GM12878 (cell line): Measurements from ENCODE around the gene CDH16. TPM values are rescaled to one million over a fixed set of nuclear protein-coding genes. Genes with fewer than 3 reads are reported as not detected.

Experiments used
- CHD2 ChIP-seq: IDR thresholded peaks from 2 replicates; pipeline ENCODE4 v1.6.1; 2011; ENCODE audit warnings: low read depth, low read length, improper control_type of control experiment, borderline replicate concordance
- DPF2 ChIP-seq: fragments of 450-650 bp; IDR thresholded peaks from 2 replicates; pipeline ENCODE4 v1.6.1; 2017; ENCODE audit warnings: mild to moderate bottlenecking
- ELK1 ChIP-seq: IDR thresholded peaks from 2 replicates; pipeline ENCODE4 v1.6.1; 2012; ENCODE audit warnings: low read depth, low read length, improper control_type of control experiment
- EP300 ChIP-seq, 2 experiments: fragments of 150-350 bp in 1 of 2; IDR thresholded peaks; 2 replicates each; pipeline ENCODE4 v1.6.1; 2011 to 2012; ENCODE audit warnings: low read depth in 2 of 2, low read length in 2 of 2, borderline replicate concordance in 1 of 2, improper control_type of control experiment in 1 of 2, inconsistent platforms in 1 of 2; ENCODE audit not compliant: control insufficient read depth in 1 of 2
- MEF2A ChIP-seq: IDR thresholded peaks from 2 replicates; pipeline ENCODE4 v1.6.1; 2011; ENCODE audit warnings: low read depth, mild to moderate bottlenecking, low read length, moderate library complexity; ENCODE audit not compliant: insufficient read depth
- MEF2B ChIP-seq: fragments of 450-650 bp; IDR thresholded peaks from 2 replicates; pipeline ENCODE4 v1.6.1; 2018; ENCODE audit warnings: mild to moderate bottlenecking, moderate library complexity; ENCODE audit not compliant: partially characterized antibody, poor library complexity, severe bottlenecking
- MXI1 ChIP-seq: fragments of 150-350 bp; IDR thresholded peaks from 2 replicates; pipeline ENCODE4 v1.6.1; 2011; ENCODE audit warnings: low read depth, mild to moderate bottlenecking, inconsistent platforms, low read length, improper control_type of control experiment
- NFYA ChIP-seq: IDR thresholded peaks from 2 replicates; pipeline ENCODE4 v1.6.1; 2011; ENCODE audit warnings: low read depth, mild to moderate bottlenecking, low read length, improper control_type of control experiment, borderline replicate concordance
- RB1 ChIP-seq: fragments of 450-650 bp; formaldehyde crosslinking; IDR thresholded peaks from 2 replicates; pipeline ENCODE4 v1.6.1; 2017; ENCODE audit warnings: mild to moderate bottlenecking, borderline replicate concordance
- SREBF2 ChIP-seq: IDR thresholded peaks from 2 replicates; pipeline ENCODE4 v1.6.1; 2012; ENCODE audit warnings: mild to moderate bottlenecking, low read length
- ZNF207 ChIP-seq: fragments of 450-650 bp; IDR thresholded peaks from 2 replicates; pipeline ENCODE4 v1.6.1; 2014; ENCODE audit warnings: antibody characterized with exemption, mild to moderate bottlenecking, borderline replicate concordance
- polyA plus RNA-seq, 11 experiments: library from polyadenylated mRNA; depleted of rRNA in 4 of 11; unstranded in 6 of 11; stranded (reverse) in 5 of 11; fragments of >200 nt; fragmentation: Nextera tagmentation in 4 of 11; fragmentation: Illumina TruSeq in 1 of 11; extraction: Ambion mirVana in 4 of 11; extraction: Trizol in 1 of 11; gene quantifications; 1 replicate in 1 of 11; 2 replicates in 10 of 11; pipeline versions ENCODE4 v1.2.1 to v1.2.3, GENCODE V29; 2011 to 2016; ENCODE audit warnings: inconsistent platforms in 2 of 11, missing spikeins in 2 of 11, low read depth in 1 of 11
- total RNA-seq, 4 experiments: library from RNA; depleted of rRNA in 3 of 4; stranded (reverse); fragments of >200 nt in 3 of 4; fragmentation: Illumina TruSeq in 1 of 4; extraction: Trizol in 1 of 4; gene quantifications; 2 replicates each; pipeline versions ENCODE4 v1.2.1 to v1.2.3, GENCODE V29; 2013 to 2021

CDH16 gene
- total and polyA plus RNA-seq, 10 of the 15 experiments (the other 5 are each of a cell fraction or from before 2014, with no cell fraction given), result 0.05 TPM; not detected in 9

GRCh38 chr16:66899945-66900710, 18.6 kb downstream of the CDH16 start (continued):
- TF ChIP-seq MXI1 (no peak), EP300 (IDR thresholded peaks at IDR 0.05; ENCODE audit: borderline replicate concordance in 1 of 2, control insufficient read depth in 1 of 2, low read depth in 2 of 2, low read length in 2 of 2) (no peak), MEF2A (no peak), DPF2 (no peak), NFYA (no peak), RB1 (no peak), MEF2B (no peak), ZNF207 (no peak), SREBF2 (no peak), ELK1 (no peak), CHD2 (no peak)
- TF ChIP-seq, all 136 proteins: peak for 0
